ENCODE measurements around the gene LACTB. TPM values are rescaled to one million over a fixed set of nuclear protein-coding genes. Genes with fewer than 3 reads are reported as not detected.

LACTB gene
- total RNA-seq, 1 donor from 2014 or later = 20.7 TPM

DNA sequence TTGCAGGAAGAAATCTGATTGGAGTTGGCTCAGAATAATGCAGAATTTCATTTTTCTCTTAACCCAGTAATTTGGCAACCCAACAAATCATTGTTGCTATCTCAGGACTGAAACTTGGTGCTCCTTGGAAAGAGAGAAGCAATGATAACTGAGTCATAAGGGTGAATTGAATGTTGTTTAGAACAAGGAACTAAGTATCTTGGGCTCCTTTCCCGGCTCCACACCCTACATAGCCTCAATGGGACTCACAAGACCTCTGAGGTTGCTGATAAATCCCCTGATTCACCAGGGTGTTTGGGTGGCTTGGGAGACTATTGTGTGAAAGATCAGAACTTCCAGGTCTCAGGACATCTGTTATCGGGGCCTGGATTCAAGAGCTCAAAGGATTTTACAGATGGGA, 60.0 kb downstream of the LACTB start:
- peaks cover 14% of the 10 kb centered on the region for H3K4me1 Mint-ChIP-seq (ENCODE audit: low read depth)
- no peak for TF ChIP-seq CTCF (IDR thresholded peaks at IDR 0.05)
- H3K9me3 Mint-ChIP-seq (ENCODE audit: low read depth) = no peaks in the 10 kb centered on the region
- no peak overlapping the region for H3K4me3 Mint-ChIP-seq (ENCODE audit: unreplicated experiment)
- no peaks in the 10 kb centered on the region for H3K27me3 Mint-ChIP-seq (ENCODE audit: low read depth)
- DNase-seq (ENCODE audit: low spot score) = no peak
- H3K36me3 Mint-ChIP-seq (ENCODE audit: low read depth) = no peaks in the 10 kb centered on the region
- no peak overlapping the region for H3K27ac Mint-ChIP-seq (ENCODE audit: unreplicated experiment)

DNA sequence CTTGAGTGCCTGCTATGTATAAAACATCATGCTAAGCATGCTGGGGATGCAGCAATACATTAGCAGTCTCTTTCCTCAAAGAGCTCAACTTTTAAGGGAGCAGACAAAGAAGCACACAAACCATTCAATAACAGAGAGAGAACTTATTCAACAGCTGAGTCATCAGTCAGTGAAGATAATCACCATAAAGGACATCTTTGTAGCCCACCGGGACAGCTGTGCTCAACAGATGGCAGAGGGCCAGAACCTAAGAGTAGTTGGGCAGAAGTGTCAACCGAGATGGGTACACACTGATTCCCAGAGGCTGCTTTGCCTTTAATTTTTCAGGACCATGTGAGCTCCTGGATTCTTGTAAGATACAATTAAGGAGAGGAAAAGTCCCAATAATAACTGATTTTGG, 63.5 kb downstream of the LACTB start:
- no peaks in the 10 kb centered on the region for H3K36me3 Mint-ChIP-seq (ENCODE audit: low read depth)
- H3K4me3 Mint-ChIP-seq (ENCODE audit: unreplicated experiment) = no peak overlapping the region
- peaks cover 28% of the 10 kb centered on the region for H3K4me1 Mint-ChIP-seq (ENCODE audit: low read depth)
- no peak for TF ChIP-seq CTCF (IDR thresholded peaks at IDR 0.05)
- H3K27me3 Mint-ChIP-seq (ENCODE audit: low read depth) = no peaks in the 10 kb centered on the region
- no peak overlapping the region for H3K27ac Mint-ChIP-seq (ENCODE audit: unreplicated experiment)
- H3K9me3 Mint-ChIP-seq (ENCODE audit: low read depth) = no peaks in the 10 kb centered on the region
- no peak for DNase-seq (ENCODE audit: low spot score)

- TF ChIP-seq CTCF (IDR thresholded peaks at IDR 0.05) = no peak
- Mint-ChIP-seq H3K4me3 (ENCODE audit: unreplicated experiment) (no peak overlapping the region), H3K9me3 (ENCODE audit: low read depth) (no peaks in the 10 kb centered on the region), H3K27ac (ENCODE audit: unreplicated experiment) (peak overlapping the region; percentile 24), H3K36me3 (ENCODE audit: low read depth) (no peaks in the 10 kb centered on the region), H3K27me3 (ENCODE audit: low read depth) (no peaks in the 10 kb centered on the region), H3K4me1 (ENCODE audit: low read depth) (peaks cover 37% of the 10 kb centered on the region)
- no peak for DNase-seq (ENCODE audit: low spot score)
Observed at GRCh38 chr15:63186065-63186464, 64.4 kb downstream of the LACTB start.

DNA sequence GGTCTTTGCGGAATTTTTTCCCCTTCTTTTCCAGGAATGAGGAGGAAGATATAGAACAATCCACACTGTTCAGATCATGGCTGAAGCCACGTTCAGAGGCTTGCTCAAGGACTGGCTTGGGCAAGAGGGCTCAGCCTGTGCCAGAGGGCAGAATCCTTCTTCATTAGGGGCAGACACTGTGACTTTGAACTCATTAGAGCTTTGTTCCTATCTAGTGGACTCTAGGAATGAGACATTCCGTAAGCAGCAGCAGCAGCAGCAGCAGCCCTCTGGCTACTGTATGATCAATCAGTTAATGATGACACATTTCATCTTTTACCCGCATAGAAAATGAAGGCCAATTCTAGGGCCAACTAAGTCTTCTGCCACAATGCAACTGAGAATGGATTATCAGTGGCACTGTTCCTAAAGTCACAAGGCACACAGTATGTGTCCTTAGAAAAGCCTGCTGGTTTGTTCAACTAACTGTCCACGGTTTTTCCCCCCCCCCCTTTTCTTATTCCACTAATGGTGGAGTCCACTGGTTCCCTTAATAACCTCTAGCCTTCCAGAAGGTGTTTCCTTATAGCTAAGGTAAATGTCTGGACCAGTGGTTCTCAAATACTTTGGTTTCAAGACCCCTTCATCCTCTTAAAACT, 66.0 kb downstream of the LACTB start:
- H3K36me3 Mint-ChIP-seq (ENCODE audit: low read depth) = no peaks in the 10 kb centered on the region
- no peak for DNase-seq (ENCODE audit: low spot score)
- no peak overlapping the region for H3K4me3 Mint-ChIP-seq (ENCODE audit: unreplicated experiment)
- no peak for TF ChIP-seq CTCF (IDR thresholded peaks at IDR 0.05)
- peaks cover 53% of the 10 kb centered on the region for H3K4me1 Mint-ChIP-seq (ENCODE audit: low read depth)
- H3K9me3 Mint-ChIP-seq (ENCODE audit: low read depth) = no peaks in the 10 kb centered on the region
- no peaks in the 10 kb centered on the region for H3K27me3 Mint-ChIP-seq (ENCODE audit: low read depth)
- H3K27ac Mint-ChIP-seq (ENCODE audit: unreplicated experiment) = no peak overlapping the region

GRCh38 chr15:63188247-63188925, 66.7 kb downstream of the LACTB start:
- Mint-ChIP-seq H3K4me1 (ENCODE audit: low read depth) (peaks cover 54% of the 10 kb centered on the region), H3K27ac (ENCODE audit: unreplicated experiment) (peak overlapping the region; percentile 96), H3K27me3 (ENCODE audit: low read depth) (no peaks in the 10 kb centered on the region), H3K4me3 (ENCODE audit: unreplicated experiment) (peak overlapping the region; percentile 84), H3K36me3 (ENCODE audit: low read depth) (no peaks in the 10 kb centered on the region), H3K9me3 (ENCODE audit: low read depth) (no peaks in the 10 kb centered on the region)
- no peak for DNase-seq (ENCODE audit: low spot score)
- no peak for TF ChIP-seq CTCF (IDR thresholded peaks at IDR 0.05)

Data from chondrocyte (in vitro differentiated cells).